ENCODE data around the gene OSGIN1. TPM values are rescaled to one million over a fixed set of nuclear protein-coding genes. Genes with fewer than 3 reads are reported as not detected.

OSGIN1 gene
- total and polyA plus RNA-seq, 2 donors (not counting 1 experiment from before 2014, with no cell fraction given): 0.85 to 1.8 TPM

DNA sequence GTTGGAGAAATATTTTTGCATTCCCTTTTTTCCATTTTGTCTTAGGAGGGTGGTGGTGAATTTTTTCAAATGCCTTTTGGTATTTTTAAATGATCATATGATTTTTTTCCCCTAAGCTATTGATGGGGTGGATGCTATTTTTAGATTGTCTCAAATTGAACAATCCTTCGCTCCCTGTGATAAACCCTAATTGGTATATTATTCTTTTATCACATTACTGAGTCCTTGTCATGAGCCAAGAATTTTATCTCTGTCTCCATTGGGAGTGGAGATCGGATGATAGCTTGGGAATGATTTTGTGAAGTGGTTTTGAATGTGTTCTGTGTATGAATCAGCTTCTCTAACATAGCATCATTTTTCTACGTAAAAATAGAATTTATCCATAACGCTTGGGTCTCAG, 30.5 kb downstream of the OSGIN1 start:
- WGBS (ENCODE audit: insufficient coverage): no CpG with 5 or more reads among the region's 4 CpGs

DNA sequence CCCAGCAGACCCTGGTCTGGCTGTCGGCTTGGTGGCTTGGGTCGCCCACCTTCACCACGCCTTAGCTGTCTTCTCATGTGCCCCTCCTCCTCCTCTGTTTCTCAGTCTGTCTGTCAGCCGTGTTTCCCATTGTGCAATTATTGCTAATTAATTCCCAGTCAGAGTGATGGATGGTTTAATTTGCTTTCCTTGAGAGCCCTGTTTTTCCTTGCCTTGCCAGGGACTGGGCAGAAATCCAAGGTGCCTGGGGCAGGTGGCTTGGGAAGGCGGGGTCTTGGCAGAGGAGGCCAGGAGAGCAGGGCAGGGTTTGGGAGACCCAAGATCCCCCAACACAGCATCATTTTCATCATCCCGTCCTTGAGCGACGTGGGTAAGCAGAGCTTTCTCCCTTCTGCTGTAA, 36.3 kb downstream of the OSGIN1 start:
- Histone ChIP-seq H3K9ac (ENCODE audit: low read length) (no peak overlapping the region), H3K79me2 (ENCODE audit: control insufficient read depth, insufficient read depth, low read length) (no peaks in the 10 kb centered on the region), H3K27me3 (replicated peaks in 1 of 4; ENCODE audit: control extremely low read depth in 1 of 4, control insufficient read depth in 3 of 4, insufficient read depth in 4 of 4, low read length in 3 of 4) (peaks cover 0 to 8% (median 3%) of the 10 kb centered on the region in 4 experiments), H4K20me1 (ENCODE audit: control insufficient read depth, insufficient read depth, low read length, poor library complexity, severe bottlenecking) (no peaks in the 10 kb centered on the region), H3K36me3 (replicated peaks in 1 of 2; ENCODE audit: control extremely low read depth in 1 of 2, control insufficient read depth in 1 of 2, extremely low read depth in 1 of 2, insufficient read depth in 2 of 2, low read length in 1 of 2) (no peaks in the 10 kb centered on the region), H3K4me2 (replicated peaks; ENCODE audit: low read depth, low read length, poor library complexity, severe bottlenecking) (no peak overlapping the region), H2AFZ (ENCODE audit: insufficient read depth, low read depth, low read length, poor library complexity, severe bottlenecking) (no peak overlapping the region), H3K4me3 (ENCODE audit: control extremely low read depth in 1 of 5, extremely low read depth in 1 of 5, insufficient read depth in 1 of 5, low read depth in 2 of 5, low read length in 4 of 5) (no peak overlapping the region), H3K4me1 (ENCODE audit: control insufficient read depth in 2 of 2, insufficient read depth in 2 of 2, low read length in 2 of 2) (no peaks in the 10 kb centered on the region), H3K27ac (ENCODE audit: low read length in 2 of 2) (no peak overlapping the region), H3K9me3 (ENCODE audit: control extremely low read depth in 1 of 3, control insufficient read depth in 2 of 3, insufficient read depth in 1 of 3, low read length in 2 of 3) (peaks cover 0 to 8% (median 0%) of the 10 kb centered on the region in 3 donors)
- WGBS (ENCODE audit: insufficient coverage): 85% methylated on average over 5 of the region's 8 CpGs
- H3K27ac Mint-ChIP-seq: no peak overlapping the region
- ChIA-PET CTCF (no interaction called here), POLR2A (no interaction called here)
- no peak overlapping the region for H3K4me3 Mint-ChIP-seq
- H3K4me1 Mint-ChIP-seq: no peaks in the 10 kb centered on the region
- TF ChIP-seq, protein P1, sequence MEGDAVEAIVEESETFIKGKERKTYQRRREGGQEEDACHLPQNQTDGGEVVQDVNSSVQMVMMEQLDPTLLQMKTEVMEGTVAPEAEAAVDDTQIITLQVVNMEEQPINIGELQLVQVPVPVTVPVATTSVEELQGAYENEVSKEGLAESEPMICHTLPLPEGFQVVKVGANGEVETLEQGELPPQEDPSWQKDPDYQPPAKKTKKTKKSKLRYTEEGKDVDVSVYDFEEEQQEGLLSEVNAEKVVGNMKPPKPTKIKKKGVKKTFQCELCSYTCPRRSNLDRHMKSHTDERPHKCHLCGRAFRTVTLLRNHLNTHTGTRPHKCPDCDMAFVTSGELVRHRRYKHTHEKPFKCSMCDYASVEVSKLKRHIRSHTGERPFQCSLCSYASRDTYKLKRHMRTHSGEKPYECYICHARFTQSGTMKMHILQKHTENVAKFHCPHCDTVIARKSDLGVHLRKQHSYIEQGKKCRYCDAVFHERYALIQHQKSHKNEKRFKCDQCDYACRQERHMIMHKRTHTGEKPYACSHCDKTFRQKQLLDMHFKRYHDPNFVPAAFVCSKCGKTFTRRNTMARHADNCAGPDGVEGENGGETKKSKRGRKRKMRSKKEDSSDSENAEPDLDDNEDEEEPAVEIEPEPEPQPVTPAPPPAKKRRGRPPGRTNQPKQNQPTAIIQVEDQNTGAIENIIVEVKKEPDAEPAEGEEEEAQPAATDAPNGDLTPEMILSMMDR (IDR thresholded peaks at IDR 0.05): no peak
- TF ChIP-seq EZH2 (IDR thresholded peaks at IDR 0.05; ENCODE audit: borderline replicate concordance, insufficient read depth, low read depth, low read length, poor library complexity, severe bottlenecking): no peak
- intact Hi-C loops (cut with micrococcal nuclease): no loop called here
- no peaks in the 10 kb centered on the region for H3K9me3 Mint-ChIP-seq (ENCODE audit: insufficient read depth)
- ATAC-seq (ENCODE audit: low read depth) (no peak), DNase-seq (no peak)
- peaks cover 34% of the 10 kb centered on the region for H3K27me3 Mint-ChIP-seq

More for the DNA sequence above, 30.5 kb downstream of the OSGIN1 start:
- H3K79me2 ChIP-seq (ENCODE audit: control insufficient read depth, insufficient read depth, low read length): no peaks in the 10 kb centered on the region
- H3K4me1 ChIP-seq (ENCODE audit: control insufficient read depth in 2 of 2, insufficient read depth in 2 of 2, low read length in 2 of 2): no peaks in the 10 kb centered on the region
- H3K9me3 Mint-ChIP-seq (ENCODE audit: insufficient read depth): peaks cover 3% of the 10 kb centered on the region
- ChIA-PET POLR2A (no interaction called here), CTCF (interaction anchor here (0.7 kb wide), 1 partner anchor 492 kb away, joined by 3 read pairs; no protein-coding TSS in a partner anchor)
- no peak overlapping the region for H3K27ac Mint-ChIP-seq
- DNase-seq (no peak), ATAC-seq (ENCODE audit: low read depth) (no peak)
- H3K9ac ChIP-seq (ENCODE audit: low read length): no peak overlapping the region
- no peak overlapping the region for H3K4me3 Mint-ChIP-seq
- no peak overlapping the region for H3K4me2 ChIP-seq (replicated peaks; ENCODE audit: low read depth, low read length, poor library complexity, severe bottlenecking)
- no peak overlapping the region for H2AFZ ChIP-seq (ENCODE audit: insufficient read depth, low read depth, low read length, poor library complexity, severe bottlenecking)
- TF ChIP-seq, protein P1 (IDR thresholded peaks at IDR 0.05): no peak
- no peak for TF ChIP-seq EZH2 (IDR thresholded peaks at IDR 0.05; ENCODE audit: borderline replicate concordance, insufficient read depth, low read depth, low read length, poor library complexity, severe bottlenecking)
- H3K27ac ChIP-seq (ENCODE audit: low read length in 2 of 2): no peak overlapping the region
- no peaks in the 10 kb centered on the region for H3K36me3 ChIP-seq (replicated peaks in 1 of 2; ENCODE audit: control extremely low read depth in 1 of 2, control insufficient read depth in 1 of 2, extremely low read depth in 1 of 2, insufficient read depth in 2 of 2, low read length in 1 of 2)
- H3K4me1 Mint-ChIP-seq: no peaks in the 10 kb centered on the region
- H3K9me3 ChIP-seq (ENCODE audit: control extremely low read depth in 1 of 3, control insufficient read depth in 2 of 3, insufficient read depth in 1 of 3, low read length in 2 of 3): peaks cover 0 to 13% (median 2%) of the 10 kb centered on the region in 3 donors
- H3K27me3 ChIP-seq (replicated peaks in 1 of 4; ENCODE audit: control extremely low read depth in 1 of 4, control insufficient read depth in 3 of 4, insufficient read depth in 4 of 4, low read length in 3 of 4): no peaks in the 10 kb centered on the region
- intact Hi-C loops (cut with micrococcal nuclease): no loop called here
- H3K27me3 Mint-ChIP-seq: no peaks in the 10 kb centered on the region
- no peak overlapping the region for H3K4me3 ChIP-seq (ENCODE audit: control extremely low read depth in 1 of 5, extremely low read depth in 1 of 5, insufficient read depth in 1 of 5, low read depth in 2 of 5, low read length in 4 of 5)
- H4K20me1 ChIP-seq (ENCODE audit: control insufficient read depth, insufficient read depth, low read length, poor library complexity, severe bottlenecking): no peaks in the 10 kb centered on the region

Data from B cell (primary cell).